HL-60 (cell line): ENCODE results near the gene IL2RA.
A peak's percentile ranks its signal among the peaks of the same experiment; 100 is the strongest.
"Not testable (repeated sequence)": the region's sequence is repeated elsewhere in the genome, so short reads cannot be mapped to it uniquely, and the experiment has no call there.

ENCODE experiments used
- DNase-seq, 2 experiments: peaks; one replicate each; pipeline ENCODE4 v3.0.0-alpha.2; 2010 to 2020; ENCODE audit warnings: low read depth in 1 of 2, low spot score in 1 of 2
- H3K27ac ChIP-seq: fragments of 250-450 bp; sonication (Bioruptor Pico); replicated peaks from 2 replicates; pipeline ENCODE4 v1.5.1; 2020; ENCODE audit warnings: mild to moderate bottlenecking, moderate library complexity
- H3K27me3 ChIP-seq: fragments of 250-450 bp; sonication (Bioruptor Pico); 2 replicates; pipeline ENCODE4 v1.5.1; 2021; ENCODE audit warnings: mild to moderate bottlenecking, moderate library complexity; ENCODE audit not compliant: insufficient read depth, poor library complexity, severe bottlenecking
- H3K4me3 ChIP-seq: replicated peaks from 2 replicates; pipeline ENCODE4 v1.5.1; 2011; ENCODE audit warnings: mild to moderate bottlenecking, control low read depth, low read length; ENCODE audit not compliant: insufficient read depth
- CTCF ChIP-seq: IDR thresholded peaks from one replicate; pipeline ENCODE4 v1.5.1; 2011; ENCODE audit warnings: low read length, control low read depth, inconsistent platforms; ENCODE audit not compliant: insufficient read depth
- GABPA ChIP-seq: IDR thresholded peaks from 2 replicates; pipeline ENCODE4 v1.6.1; 2012; ENCODE audit warnings: low read depth
- POLR2AphosphoS5 ChIP-seq: IDR thresholded peaks from 2 replicates; pipeline ENCODE4 v1.6.1; 2012; ENCODE audit warnings: low read depth
- REST ChIP-seq: IDR thresholded peaks from 2 replicates; pipeline ENCODE4 v1.6.1; 2012; ENCODE audit warnings: low read depth; ENCODE audit not compliant: insufficient replicate concordance
- SPI1 ChIP-seq: IDR thresholded peaks from 2 replicates; pipeline ENCODE4 v1.6.1; 2012; ENCODE audit warnings: low read depth, mild to moderate bottlenecking, borderline replicate concordance

IL2RA gene

GRCh38 chr10:6108631-6109443 lies 46.7 kb upstream of the IL2RA start:
- H3K27me3 ChIP-seq = no peaks in the 10 kb centered on the region
- TF ChIP-seq REST = no peak
- TF ChIP-seq CTCF = peak; percentile 8
- no peak for DNase-seq
- no peak overlapping the region for H3K4me3 ChIP-seq
- no peak overlapping the region for H3K27ac ChIP-seq

- no peak for DNase-seq
- Histone ChIP-seq H3K4me3 (no peak overlapping the region), H3K27ac (no peak overlapping the region), H3K27me3 (no peaks in the 10 kb centered on the region)
- TF ChIP-seq GABPA (no peak), CTCF (no peak), SPI1 (no peak), REST (no peak), POLR2AphosphoS5 (no peak)
These were observed 45.9 kb upstream of the IL2RA start for GRCh38 chr10:6108072-6108471.

- not testable (repeated sequence) for H3K27ac ChIP-seq, DNase-seq, H3K4me3 ChIP-seq, H3K27me3 ChIP-seq
These were observed 45.4 kb upstream of the IL2RA start for GRCh38 chr10:6107616-6108015.

- Histone ChIP-seq H3K4me3 (no peak overlapping the region), H3K27me3 (no peaks in the 10 kb centered on the region), H3K27ac (no peak overlapping the region)
- no peak for DNase-seq
- TF ChIP-seq POLR2AphosphoS5 (no peak), GABPA (no peak), REST (no peak), SPI1 (no peak), CTCF (no peak)
These were observed 41.4 kb upstream of the IL2RA start for GRCh38 chr10:6103591-6103990.
